ENCODE data around the gene MAPK8IP1. TPM values are rescaled to one million over a fixed set of nuclear protein-coding genes. Genes with fewer than 3 reads are reported as not detected.

MAPK8IP1 gene
- polyA plus RNA-seq, 1 donor (not counting 4 experiments of a cell fraction or from before 2014, with no cell fraction given) = 0.51 TPM

DNA sequence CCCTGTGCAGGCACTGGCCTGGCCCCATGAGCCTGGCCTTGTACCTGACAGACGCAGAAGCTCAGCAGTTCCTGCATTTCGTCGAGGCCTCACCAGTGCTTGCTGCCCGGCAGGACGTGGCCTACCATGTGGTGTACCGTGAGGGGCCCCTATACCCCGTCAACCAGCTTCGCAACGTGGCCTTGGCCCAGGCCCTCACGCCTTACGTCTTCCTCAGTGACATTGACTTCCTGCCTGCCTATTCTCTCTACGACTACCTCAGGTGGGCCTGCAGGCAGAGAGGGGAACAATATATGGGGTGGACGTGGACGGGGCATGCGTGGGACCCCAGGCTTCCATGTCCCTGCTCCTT, 41.9 kb downstream of the MAPK8IP1 start:
- Histone ChIP-seq H3K4me3 (ENCODE audit: control insufficient read depth in 2 of 3, extremely low read depth in 1 of 3, insufficient read depth in 2 of 3, low read depth in 1 of 3, low read length in 3 of 3) (no peak overlapping the region), H3K27me3 (ENCODE audit: control insufficient read depth, extremely low read depth, insufficient read depth, low read length) (no peaks in the 10 kb centered on the region), H3K9me1 (ENCODE audit: control insufficient read depth, extremely low read depth, insufficient read depth, low read length) (peaks cover 2% of the 10 kb centered on the region), H2AFZ (ENCODE audit: control insufficient read depth, low read length) (no peak overlapping the region), H3K4me1 (ENCODE audit: control insufficient read depth, extremely low read depth, insufficient read depth, low read length) (peaks cover 52% of the 10 kb centered on the region), H3K36me3 (ENCODE audit: control insufficient read depth in 2 of 2, extremely low read depth in 1 of 2, insufficient read depth in 2 of 2, low read length in 2 of 2) (peaks cover 0 to 11% of the 10 kb centered on the region in 2 experiments), H3K79me2 (ENCODE audit: control insufficient read depth, insufficient read depth, low read length) (peaks cover 10% of the 10 kb centered on the region), H3K9ac (ENCODE audit: control insufficient read depth, extremely low read depth, insufficient read depth, low read length) (no peak overlapping the region), H3K27ac (ENCODE audit: control insufficient read depth, insufficient read depth, low read length) (no peak overlapping the region), H3K9me3 (ENCODE audit: control insufficient read depth, low read depth, low read length) (no peaks in the 10 kb centered on the region), H4K20me1 (ENCODE audit: control insufficient read depth, extremely low read depth, insufficient read depth, low read length) (no peaks in the 10 kb centered on the region), H3K4me2 (ENCODE audit: control insufficient read depth, extremely low read depth, insufficient read depth, low read depth, low read length) (no peak overlapping the region)
- DNase-seq (ENCODE audit: low read depth, low spot score) (no peak), FAIRE-seq (no peak)
- no peak for TF ChIP-seq EZH2 (IDR thresholded peaks at IDR 0.05; ENCODE audit: low read length)
- no peak for TF ChIP-seq CTCF (optimal IDR thresholded peaks at IDR 0.05 in 1 of 3, IDR thresholded peaks at IDR 0.05 in 1 of 3, conservative IDR thresholded peaks at IDR 0.05 in 1 of 3; ENCODE audit: extremely low read depth in 1 of 3, insufficient read depth in 2 of 3, low read length in 3 of 3)
- dilution Hi-C loops (cut with MboI; ENCODE audit: extremely low pct_ligation_motif_present, low sequenced_read_pairs) = no loop called here

- no peak overlapping the region for H3K4me2 ChIP-seq (ENCODE audit: control insufficient read depth, extremely low read depth, insufficient read depth, low read depth, low read length)
- dilution Hi-C loops (cut with MboI; ENCODE audit: extremely low pct_ligation_motif_present, low sequenced_read_pairs) = no loop called here
- H3K9me1 ChIP-seq (ENCODE audit: control insufficient read depth, extremely low read depth, insufficient read depth, low read length) = peaks cover 2% of the 10 kb centered on the region
- H3K36me3 ChIP-seq (ENCODE audit: control insufficient read depth in 2 of 2, extremely low read depth in 1 of 2, insufficient read depth in 2 of 2, low read length in 2 of 2) = peaks cover 0 to 11% of the 10 kb centered on the region in 2 experiments
- no peaks in the 10 kb centered on the region for H3K9me3 ChIP-seq (ENCODE audit: control insufficient read depth, low read depth, low read length)
- TF ChIP-seq EZH2 (IDR thresholded peaks at IDR 0.05; ENCODE audit: low read length) = no peak
- TF ChIP-seq CTCF (optimal IDR thresholded peaks at IDR 0.05 in 1 of 3, IDR thresholded peaks at IDR 0.05 in 1 of 3, conservative IDR thresholded peaks at IDR 0.05 in 1 of 3; ENCODE audit: extremely low read depth in 1 of 3, insufficient read depth in 2 of 3, low read length in 3 of 3) = no peak
- H3K79me2 ChIP-seq (ENCODE audit: control insufficient read depth, insufficient read depth, low read length) = peaks cover 10% of the 10 kb centered on the region
- H3K27me3 ChIP-seq (ENCODE audit: control insufficient read depth, extremely low read depth, insufficient read depth, low read length) = no peaks in the 10 kb centered on the region
- no peak for FAIRE-seq
- no peak overlapping the region for H3K27ac ChIP-seq (ENCODE audit: control insufficient read depth, insufficient read depth, low read length)
- no peaks in the 10 kb centered on the region for H4K20me1 ChIP-seq (ENCODE audit: control insufficient read depth, extremely low read depth, insufficient read depth, low read length)
- H3K9ac ChIP-seq (ENCODE audit: control insufficient read depth, extremely low read depth, insufficient read depth, low read length) = no peak overlapping the region
- no peak overlapping the region for H2AFZ ChIP-seq (ENCODE audit: control insufficient read depth, low read length)
- no peak for DNase-seq (ENCODE audit: low read depth, low spot score)
- H3K4me3 ChIP-seq (ENCODE audit: control insufficient read depth in 2 of 3, extremely low read depth in 1 of 3, insufficient read depth in 2 of 3, low read depth in 1 of 3, low read length in 3 of 3) = no peak overlapping the region
- H3K4me1 ChIP-seq (ENCODE audit: control insufficient read depth, extremely low read depth, insufficient read depth, low read length) = peaks cover 57% of the 10 kb centered on the region
Measured at GRCh38 chr11:45927684-45928413, 42.4 kb downstream of the MAPK8IP1 start.

Measured in keratinocyte (primary cell).